ES-I3 (cell line): Measurements from ENCODE around the gene ACAP2.

Source experiments
- H3K36me3 ChIP-seq: 2 replicates; pipeline ENCODE4 v1.6.1; 2013; ENCODE audit warnings: mild to moderate bottlenecking, low read length, control low read depth, moderate library complexity; ENCODE audit not compliant: insufficient read depth
- H3K4me1 ChIP-seq: 2 replicates; pipeline ENCODE4 v1.6.1; 2013; ENCODE audit warnings: mild to moderate bottlenecking, control low read depth, low read length; ENCODE audit not compliant: insufficient read depth
- H3K9ac ChIP-seq: 2 replicates; pipeline ENCODE4 v1.6.1; 2013; ENCODE audit warnings: low read depth, mild to moderate bottlenecking, low read length, moderate library complexity
- H3K9me3 ChIP-seq: 2 replicates; pipeline ENCODE4 v1.6.1; 2013; ENCODE audit warnings: mild to moderate bottlenecking, low read length, moderate library complexity; ENCODE audit not compliant: control insufficient read depth, insufficient read depth

ACAP2 gene

GRCh38 chr3:195270817-195271409 lies 171.9 kb downstream of the ACAP2 start, which contains the start of gene XXYLT1:
XXYLT1 (minus strand) TSS chr3:195271159; CDS start chr3:195271058, 101 bp downstream.
- Histone ChIP-seq H3K9ac (peak within 1 kb of the TSS; percentile 82), H3K4me1 (peaks cover 7% of the 10 kb centered on the region; the same call in 1 of the 2 replicates)

GRCh38 chr3:195270079-195270816 lies 172.6 kb downstream of the ACAP2 start:
- H3K9ac ChIP-seq: peak overlapping the region; percentile 82
- no peaks in the 10 kb centered on the region for H3K9me3 ChIP-seq
- peaks cover 6% of the 10 kb centered on the region; the same call in 1 of the 2 replicates for H3K36me3 ChIP-seq
- H3K4me1 ChIP-seq: peaks cover 7% of the 10 kb centered on the region; the same call in 1 of the 2 replicates

More at GRCh38 chr3:195270817-195271409, 171.9 kb downstream of the ACAP2 start, which contains the start of gene XXYLT1:
- peaks cover 6% of the 10 kb centered on the region; the same call in 1 of the 2 replicates for H3K36me3 ChIP-seq
- H3K9me3 ChIP-seq: no peaks in the 10 kb centered on the region

GRCh38 chr3:195269375-195270078 lies 173.3 kb downstream of the ACAP2 start:
- Histone ChIP-seq H3K36me3 (peaks cover 6% of the 10 kb centered on the region; the same call in 1 of the 2 replicates), H3K9me3 (no peaks in the 10 kb centered on the region), H3K4me1 (peaks cover 7% of the 10 kb centered on the region; the same call in 1 of the 2 replicates), H3K9ac (peak overlapping the region; percentile 82; the same call in 1 of the 2 replicates)

GRCh38 chr3:195268576-195269309 lies 174.1 kb downstream of the ACAP2 start:
- Histone ChIP-seq H3K4me1 (peaks cover 7% of the 10 kb centered on the region; the same call in 1 of the 2 replicates), H3K36me3 (peaks cover 6% of the 10 kb centered on the region; the same call in 1 of the 2 replicates), H3K9me3 (no peaks in the 10 kb centered on the region), H3K9ac (no peak overlapping the region)

GRCh38 chr3:195267096-195267495 lies 175.7 kb downstream of the ACAP2 start:
- peaks cover 6% of the 10 kb centered on the region; the same call in 1 of the 2 replicates for H3K36me3 ChIP-seq
- H3K4me1 ChIP-seq: peaks cover 7% of the 10 kb centered on the region; the same call in 1 of the 2 replicates
- no peaks in the 10 kb centered on the region for H3K9me3 ChIP-seq
- no peak overlapping the region for H3K9ac ChIP-seq

GRCh38 chr3:195266428-195266827 lies 176.4 kb downstream of the ACAP2 start:
- H3K9me3 ChIP-seq: no peaks in the 10 kb centered on the region
- peaks cover 11% of the 10 kb centered on the region for H3K4me1 ChIP-seq
- H3K9ac ChIP-seq: no peak overlapping the region
- peaks cover 6% of the 10 kb centered on the region; the same call in 1 of the 2 replicates for H3K36me3 ChIP-seq

GRCh38 chr3:195265363-195265976 lies 177.3 kb downstream of the ACAP2 start:
- Histone ChIP-seq H3K4me1 (peaks cover 12% of the 10 kb centered on the region), H3K36me3 (peaks cover 6% of the 10 kb centered on the region; the same call in 1 of the 2 replicates)

GRCh38 chr3:195263925-195264600 lies 178.8 kb downstream of the ACAP2 start:
- Histone ChIP-seq H3K4me1 (peaks cover 9% of the 10 kb centered on the region), H3K36me3 (peaks cover 2% of the 10 kb centered on the region; the same call in 1 of the 2 replicates), H3K9ac (no peak overlapping the region), H3K9me3 (no peaks in the 10 kb centered on the region)

More at GRCh38 chr3:195265363-195265976, 177.3 kb downstream of the ACAP2 start:
- Histone ChIP-seq H3K9me3 (no peaks in the 10 kb centered on the region), H3K9ac (no peak overlapping the region)

GRCh38 chr3:195263193-195263924 lies 179.5 kb downstream of the ACAP2 start:
- Histone ChIP-seq H3K36me3 (peaks cover 2% of the 10 kb centered on the region; the same call in 1 of the 2 replicates), H3K9ac (no peak overlapping the region), H3K4me1 (peaks cover 15% of the 10 kb centered on the region), H3K9me3 (no peaks in the 10 kb centered on the region)

GRCh38 chr3:195261925-195262324 lies 180.9 kb downstream of the ACAP2 start:
- H3K9me3 ChIP-seq: no peaks in the 10 kb centered on the region
- peaks cover 17% of the 10 kb centered on the region for H3K4me1 ChIP-seq
- H3K36me3 ChIP-seq: no peaks in the 10 kb centered on the region
- no peak overlapping the region for H3K9ac ChIP-seq

- Histone ChIP-seq H3K36me3 (no peaks in the 10 kb centered on the region), H3K4me1 (peaks cover 25% of the 10 kb centered on the region), H3K9me3 (no peaks in the 10 kb centered on the region), H3K9ac (peak overlapping the region; percentile 60; the same call in 1 of the 2 replicates)
Measured at GRCh38 chr3:195260280-195260905, 182.4 kb downstream of the ACAP2 start.
